ENCODE results near the gene TDG.
"Not testable (repeated sequence)": the region's sequence is repeated elsewhere in the genome, so short reads cannot be mapped to it uniquely, and the experiment has no call there.

Gene TDG

DNA sequence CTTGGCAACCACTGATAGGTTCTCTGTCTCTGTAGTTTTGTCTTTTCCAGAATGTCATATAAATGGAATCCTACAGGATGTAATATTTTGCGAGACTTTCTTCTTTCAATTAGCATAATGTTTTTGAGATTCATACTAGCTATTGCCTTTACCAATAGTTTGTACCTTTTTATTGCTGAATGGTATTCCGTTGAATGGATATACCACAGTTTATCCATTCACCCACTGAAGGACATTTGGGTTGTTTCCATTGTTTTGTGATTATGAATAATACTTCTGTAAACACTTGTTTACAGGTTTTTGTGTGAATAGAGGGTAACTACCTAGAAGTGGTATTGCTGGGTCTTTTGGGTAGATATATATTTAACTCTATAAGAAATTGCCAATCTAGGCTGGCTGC lies 58.0 kb downstream of the TDG start:
- no peak for DNase-seq

DNA sequence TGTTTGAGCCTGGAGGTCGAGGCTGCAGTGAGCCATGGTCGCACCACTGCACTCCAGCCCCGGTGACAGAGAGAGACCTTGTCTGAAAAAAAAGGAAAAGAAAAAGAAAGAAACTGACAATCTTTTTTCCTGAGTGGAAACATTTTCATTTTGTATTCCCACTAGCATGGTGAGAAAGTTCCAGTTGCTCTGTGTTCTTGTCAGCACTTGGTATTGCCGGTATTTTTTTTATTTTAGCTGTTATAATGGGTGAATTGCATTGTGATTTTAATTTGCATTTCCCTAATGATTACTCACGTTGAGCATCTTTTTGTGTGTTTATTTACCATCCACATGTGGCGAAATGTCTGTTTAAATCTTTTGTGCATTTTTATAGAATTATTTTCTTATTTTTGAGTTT lies 58.7 kb downstream of the TDG start:
- DNase-seq, result no peak

DNA sequence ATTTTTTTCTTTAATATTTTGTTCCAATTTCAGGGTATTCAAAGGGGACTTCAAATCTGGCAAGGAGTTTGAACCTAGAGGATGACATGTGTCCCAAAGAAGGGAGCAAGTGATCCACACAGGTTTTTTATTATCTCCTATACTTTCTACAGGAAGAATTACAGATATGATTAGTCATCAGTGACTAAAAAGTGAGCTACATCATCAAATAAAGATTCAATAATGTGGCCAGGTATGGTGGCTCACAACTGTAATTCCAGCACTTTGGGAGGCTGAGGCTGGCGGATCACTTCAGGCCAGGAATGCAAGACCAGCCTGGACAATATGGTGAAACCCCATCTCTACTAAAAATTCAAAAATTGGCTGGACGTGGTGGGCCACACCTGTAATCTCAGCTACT lies 60.1 kb downstream of the TDG start:
- DNase-seq, result no peak

DNA sequence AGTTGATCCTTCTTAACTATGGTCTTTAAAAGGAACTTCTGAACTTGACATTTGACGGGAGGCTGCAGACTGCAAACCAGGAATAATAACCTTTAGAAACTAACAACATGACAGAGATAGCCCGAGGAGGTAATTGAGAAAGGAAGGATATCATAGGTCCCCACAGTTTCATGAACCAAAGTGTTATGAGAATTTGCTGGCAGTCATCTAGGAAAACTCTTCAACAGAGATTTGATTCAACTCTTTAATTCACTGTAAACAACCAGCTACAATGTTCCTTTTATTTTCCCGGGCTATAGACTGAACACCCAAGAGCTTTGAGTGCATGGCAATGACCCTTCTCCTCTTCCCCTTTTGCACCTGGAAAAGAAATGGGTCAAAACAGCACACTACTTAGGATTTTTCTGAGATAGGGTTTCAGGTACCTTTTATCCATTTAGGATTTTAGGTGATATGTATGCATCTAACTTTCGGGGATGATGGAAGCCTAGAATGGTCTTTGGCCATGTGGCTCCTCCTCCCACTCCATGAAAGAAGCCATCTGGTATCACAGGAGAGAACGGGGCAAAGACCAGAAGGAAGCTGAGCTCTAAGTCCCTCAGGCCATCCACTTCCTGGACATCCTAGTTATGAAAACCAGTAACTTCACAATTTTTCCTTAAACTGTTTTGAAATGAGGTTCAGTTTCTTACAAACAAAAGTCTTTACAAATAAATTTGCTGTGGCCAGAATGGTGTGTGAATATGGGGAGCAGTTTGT lies 61.3 kb downstream of the TDG start:
- DNase-seq, result no peak

DNA sequence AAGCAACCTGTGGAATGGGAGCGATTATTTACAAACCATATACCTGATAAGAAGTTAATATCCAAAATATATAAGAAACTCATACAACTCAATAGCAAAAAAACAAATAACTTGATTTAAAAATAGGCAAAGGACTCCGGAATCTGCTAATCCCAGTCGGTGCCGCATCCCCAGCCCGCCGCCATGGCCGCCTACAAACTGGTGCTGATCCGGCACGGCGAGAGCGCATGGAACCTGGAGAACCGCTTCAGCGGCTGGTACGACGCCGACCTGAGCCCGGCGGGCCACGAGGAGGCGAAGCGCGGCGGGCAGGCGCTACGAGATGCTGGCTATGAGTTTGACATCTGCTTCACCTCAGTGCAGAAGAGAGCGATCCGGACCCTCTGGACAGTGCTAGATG lies 64.9 kb downstream of the TDG start:
- DNase-seq, result not testable (repeated sequence)

DNA sequence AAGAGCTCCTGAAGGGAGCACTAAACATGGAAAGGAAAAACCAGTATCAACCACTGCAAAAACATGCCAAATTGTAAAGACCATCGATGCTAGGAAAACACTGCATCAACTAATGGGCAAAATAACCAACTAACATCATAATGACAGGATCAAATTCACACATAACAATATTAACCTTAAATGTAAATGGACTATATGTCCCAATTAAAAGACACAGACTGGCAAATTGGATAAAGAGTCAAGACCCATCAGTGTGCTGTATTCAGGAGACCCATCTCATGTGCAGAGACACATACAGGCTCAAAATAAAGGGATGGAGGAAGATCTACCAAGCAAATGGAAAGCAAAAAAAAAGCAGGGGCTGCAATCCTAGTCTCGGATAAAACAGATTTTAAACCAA lies 70.5 kb downstream of the TDG start:
- DNase-seq, result not testable (repeated sequence)

All from bone marrow (tissue), 2 donors.